Activated B cell treated with CpG ODN at 0.5 μM for 24 hours (primary cell): ENCODE results near the gene DEPDC7. TPM values are rescaled to one million over a fixed set of nuclear protein-coding genes. Genes with fewer than 3 reads are reported as not detected.

ENCODE experiments used
- ATAC-seq: fragments of 200-7000 bp; cut with Tn5 transposase; one replicate; pipeline ENCODE4 v1.10.0; 2021; ENCODE audit warnings: low read depth, mild to moderate bottlenecking, moderate library complexity
- CTCF ChIA-PET: fragments of 350-600 bp; sonication (Branson Sonifier 250); formaldehyde crosslinking; loops from one replicate; lab custom pipeline; 2021; ENCODE audit warnings: antibody characterized with exemption; lab: Charles Lee
- POLR2A ChIA-PET: fragments of 350-600 bp; sonication (Branson Sonifier 250); formaldehyde crosslinking; loops from one replicate; lab custom pipeline; 2021; ENCODE audit warnings: antibody characterized with exemption; lab: Charles Lee
- DNase-seq: peaks from one replicate; pipeline ENCODE4 v3.0.0; 2022
- H3K27ac Mint-ChIP-seq: one replicate; pipeline ENCODE4 v1.8.0; 2020; ENCODE audit warnings: mixed read lengths
- H3K27me3 Mint-ChIP-seq: one replicate; pipeline ENCODE4 v1.8.0; 2021; ENCODE audit warnings: mixed read lengths
- H3K36me3 Mint-ChIP-seq: one replicate; pipeline ENCODE4 v1.8.0; 2021; ENCODE audit warnings: low read depth, mixed read lengths
- H3K4me1 Mint-ChIP-seq: one replicate; pipeline ENCODE4 v1.8.0; 2021; ENCODE audit warnings: mixed read lengths
- H3K4me3 Mint-ChIP-seq: one replicate; pipeline ENCODE4 v1.8.0; 2020; ENCODE audit warnings: mild to moderate bottlenecking, mixed read lengths
- H3K9me3 Mint-ChIP-seq: one replicate; pipeline ENCODE4 v1.8.0; 2020; ENCODE audit warnings: mixed read lengths
- intact Hi-C: fragments of 100-400 bp; cut with micrococcal nuclease; formaldehyde crosslinking; loops from one replicate; pipeline ENCODE4 v1.15.1; 2024
- total RNA-seq: library from RNA; stranded (reverse); gene quantifications from 2 replicates; pipeline ENCODE4 v1.2.3, GENCODE V29; 2022
- TF ChIP-seq, protein P1 (sequence below): fragments of 200-600 bp; IDR thresholded peaks from one replicate; pipeline ENCODE4 v1.8.0; 2022; ENCODE audit warnings: antibody characterized with exemption, mild to moderate bottlenecking

DEPDC7 gene
- total RNA-seq, 1 donor from 2014 or later = not detected

- H3K4me1 Mint-ChIP-seq = peaks cover 19% of the 10 kb centered on the region
- peaks cover 69% of the 10 kb centered on the region for H3K36me3 Mint-ChIP-seq
- H3K9me3 Mint-ChIP-seq = no peaks in the 10 kb centered on the region
- no peak for ATAC-seq
- no peak for DNase-seq
- H3K27ac Mint-ChIP-seq = no peak overlapping the region
- ChIA-PET CTCF (interaction anchor here (1.0 kb wide), 1 partner anchor 260 kb away, joined by 3 read pairs; no protein-coding TSS in a partner anchor), POLR2A (no interaction called here)
- TF ChIP-seq, protein P1, sequence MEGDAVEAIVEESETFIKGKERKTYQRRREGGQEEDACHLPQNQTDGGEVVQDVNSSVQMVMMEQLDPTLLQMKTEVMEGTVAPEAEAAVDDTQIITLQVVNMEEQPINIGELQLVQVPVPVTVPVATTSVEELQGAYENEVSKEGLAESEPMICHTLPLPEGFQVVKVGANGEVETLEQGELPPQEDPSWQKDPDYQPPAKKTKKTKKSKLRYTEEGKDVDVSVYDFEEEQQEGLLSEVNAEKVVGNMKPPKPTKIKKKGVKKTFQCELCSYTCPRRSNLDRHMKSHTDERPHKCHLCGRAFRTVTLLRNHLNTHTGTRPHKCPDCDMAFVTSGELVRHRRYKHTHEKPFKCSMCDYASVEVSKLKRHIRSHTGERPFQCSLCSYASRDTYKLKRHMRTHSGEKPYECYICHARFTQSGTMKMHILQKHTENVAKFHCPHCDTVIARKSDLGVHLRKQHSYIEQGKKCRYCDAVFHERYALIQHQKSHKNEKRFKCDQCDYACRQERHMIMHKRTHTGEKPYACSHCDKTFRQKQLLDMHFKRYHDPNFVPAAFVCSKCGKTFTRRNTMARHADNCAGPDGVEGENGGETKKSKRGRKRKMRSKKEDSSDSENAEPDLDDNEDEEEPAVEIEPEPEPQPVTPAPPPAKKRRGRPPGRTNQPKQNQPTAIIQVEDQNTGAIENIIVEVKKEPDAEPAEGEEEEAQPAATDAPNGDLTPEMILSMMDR = no peak
- no peaks in the 10 kb centered on the region for H3K27me3 Mint-ChIP-seq
- intact Hi-C loops = loop anchor here (5.0 kb wide), 1 partner anchor 746 kb away; no protein-coding TSS in a partner anchor
- H3K4me3 Mint-ChIP-seq = no peak overlapping the region
Measured at GRCh38 chr11:33068611-33069340, 53.1 kb downstream of the DEPDC7 start.

DNA sequence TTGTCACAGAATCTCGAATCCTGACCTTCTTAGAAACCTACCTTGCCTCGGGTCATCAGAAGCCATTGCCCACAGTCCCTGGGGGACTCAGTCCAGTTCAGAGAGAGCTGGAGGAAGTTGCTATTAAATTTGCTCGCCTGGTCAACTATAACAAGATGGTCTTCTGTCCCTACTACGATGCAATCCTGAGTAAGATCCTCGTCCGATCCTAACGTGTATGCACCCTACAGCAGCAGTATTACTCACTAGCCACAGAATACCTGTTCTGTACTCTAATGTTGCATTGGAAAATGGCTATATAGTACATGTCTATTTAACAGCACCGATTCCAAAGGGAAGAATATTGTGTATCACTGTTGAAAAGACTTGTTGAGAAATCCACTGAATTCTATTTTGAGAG lies 56.8 kb downstream of the DEPDC7 start:
- Mint-ChIP-seq H3K4me1 (no peaks in the 10 kb centered on the region), H3K27ac (no peak overlapping the region), H3K9me3 (no peaks in the 10 kb centered on the region), H3K27me3 (no peaks in the 10 kb centered on the region), H3K36me3 (peaks cover 75% of the 10 kb centered on the region), H3K4me3 (no peak overlapping the region)
- TF ChIP-seq, protein P1 = no peak
- no peak for ATAC-seq
- DNase-seq = no peak
- intact Hi-C loops = no loop called here
- ChIA-PET CTCF (no interaction called here), POLR2A (no interaction called here)

Other genes with a start within 250 kb of the DEPDC7 start
- gene CCDC73, start 221.2 kb upstream of the DEPDC7 start, total RNA-seq = 0.07 TPM in 1 of 2 replicates, not detected in the other
- 0.17 and 0.33 TPM in 2 replicates for gene PRRG4, start 186.0 kb upstream of the DEPDC7 start, total RNA-seq
- 13.4 and 15.1 TPM in 2 replicates for gene QSER1, start 123.1 kb upstream of the DEPDC7 start, total RNA-seq
- 13.5 and 17.7 TPM in 2 replicates for gene TCP11L1, start 23.7 kb downstream of the DEPDC7 start, total RNA-seq
- 30.0 and 33.5 TPM in 2 replicates for gene CSTF3, start 145.6 kb downstream of the DEPDC7 start, total RNA-seq
- gene HIPK3, start 241.5 kb downstream of the DEPDC7 start, total RNA-seq = 46.8 and 50.7 TPM in 2 replicates